Hematopoietic multipotent progenitor cell treated with erythropoietin and hydrocortisone succinate and interleukin-3 and kit ligand, for 15 days (in vitro differentiated cells): ENCODE results near the gene CDY1B.
"Not testable (repeated sequence)": the region's sequence is repeated elsewhere in the genome, so short reads cannot be mapped to it uniquely, and the experiment has no call there.

Experiments
- DNase-seq: peaks from one replicate; pipeline ENCODE4 v3.0.0-alpha.2; 2015; ENCODE audit warnings: low spot score

Gene CDY1B

DNA sequence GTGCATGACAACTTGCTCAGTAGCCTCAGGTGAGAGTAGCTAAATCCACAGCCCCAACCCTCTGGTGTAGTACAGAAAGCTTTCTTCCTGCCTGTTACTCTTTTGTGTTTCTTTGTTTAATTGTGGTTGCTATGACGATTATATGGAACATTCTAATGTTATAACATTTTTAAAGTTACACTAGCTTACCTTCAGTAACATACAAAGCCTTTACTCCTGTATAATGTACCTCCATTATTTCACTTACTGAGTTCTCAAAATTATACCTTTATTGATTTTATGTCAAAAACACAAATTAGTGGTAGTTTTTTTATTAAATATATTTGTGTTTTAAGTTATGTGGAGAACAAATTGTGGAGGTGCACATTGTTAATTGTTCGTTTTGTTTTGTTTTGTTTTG, at the start of gene CDY1B:
TSS of gene CDY1B (minus strand) at position 101 of the 400 bp plus-strand sequence. CDS start 331 bp downstream, outside the sequence.
- not testable (repeated sequence) for DNase-seq

GRCh38 chrY:24049525-24049924, 1.7 kb upstream of the CDY1B start:
- not testable (repeated sequence) for DNase-seq

- DNase-seq = not testable (repeated sequence)
These were observed 4.6 kb downstream of the CDY1B start for GRCh38 chrY:24043209-24043608.

DNA sequence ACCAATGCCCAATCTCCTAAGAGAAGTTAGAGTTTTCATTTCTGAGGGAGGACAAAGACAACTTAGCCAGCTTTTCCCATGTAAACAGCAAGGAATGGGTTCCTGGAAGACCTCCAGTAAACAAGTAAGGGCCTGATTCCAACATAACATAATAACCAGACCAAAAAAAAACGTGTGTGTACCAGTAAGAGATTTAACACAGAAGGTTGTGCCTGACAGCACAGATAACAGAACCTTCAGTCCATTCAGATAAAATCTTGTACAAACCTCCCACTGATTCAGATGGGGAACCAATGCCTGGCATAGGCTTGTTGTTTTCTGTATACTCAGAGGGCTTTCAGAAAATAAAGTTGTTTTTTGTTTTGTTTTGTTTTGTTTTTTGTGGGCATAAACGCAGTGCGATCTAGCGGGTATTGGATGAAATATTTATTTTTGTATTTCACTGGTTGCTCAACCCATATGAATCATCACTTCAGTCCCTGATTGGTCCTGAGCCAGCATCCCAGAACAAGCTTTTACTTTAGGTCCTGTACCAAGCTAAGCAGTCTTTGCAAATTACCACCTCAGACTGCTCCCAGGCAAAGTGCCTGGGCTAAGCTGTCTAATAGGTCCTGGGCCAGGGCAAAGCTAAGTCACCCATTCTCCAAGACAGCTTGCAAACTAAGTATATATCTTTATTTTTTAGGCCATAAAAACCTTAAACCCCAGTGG, 8.7 kb downstream of the CDY1B start:
- not testable (repeated sequence) for DNase-seq

- DNase-seq = not testable (repeated sequence)
These were observed 21.4 kb downstream of the CDY1B start for GRCh38 chrY:24026212-24027103.
